ENCODE results near the gene RHOB. TPM values are rescaled to one million over a fixed set of nuclear protein-coding genes. Genes with fewer than 3 reads are reported as not detected.

The RHOB gene
- total and polyA plus RNA-seq, 2 of the 13 experiments (the other 11 are each of a cell fraction or from before 2014, with no cell fraction given): 192 to 268 TPM

- TF ChIP-seq ZNF691 (CRISPR knock-in tag; IDR thresholded peaks at IDR 0.05; ENCODE audit: borderline replicate concordance, low read depth) (peak; percentile 33; the same call in 1 of the 2 replicates), RAD21 (CRISPR knock-in tag; IDR thresholded peaks at IDR 0.05) (peak; percentile 42; the same call in 1 of the 2 replicates), TFE3 (CRISPR knock-in tag; IDR thresholded peaks at IDR 0.05) (no peak), LCORL (IDR thresholded peaks at IDR 0.05) (no peak), LCORL (CRISPR knock-in tag; IDR thresholded peaks at IDR 0.05) (0 out of 2 replicates have a peak, but pooled peaks have one; percentile 5), ZNF747 (CRISPR knock-in tag; IDR thresholded peaks at IDR 0.05; ENCODE audit: borderline replicate concordance) (0 out of 2 replicates have a peak, but pooled peaks have one; percentile 47), ZBTB33 (CRISPR knock-in tag; IDR thresholded peaks at IDR 0.05) (peak; percentile 55), ZC3H4 (CRISPR knock-in tag; IDR thresholded peaks at IDR 0.05; ENCODE audit: borderline replicate concordance) (no peak), SCMH1 (CRISPR knock-in tag; IDR thresholded peaks at IDR 0.05; ENCODE audit: borderline replicate concordance) (no peak), TEAD3 (CRISPR knock-in tag; optimal IDR thresholded peaks at IDR 0.05; ENCODE audit: borderline replicate concordance) (peak; percentile 5), RFXAP (CRISPR knock-in tag; IDR thresholded peaks at IDR 0.05; ENCODE audit: borderline replicate concordance) (0 out of 2 replicates have a peak, but pooled peaks have one; percentile 14), THAP9 (CRISPR knock-in tag; IDR thresholded peaks at IDR 0.05; ENCODE audit: borderline replicate concordance) (no peak), TGIF2 (CRISPR knock-in tag; IDR thresholded peaks at IDR 0.05) (0 out of 2 replicates have a peak, but pooled peaks have one; percentile 52), ZNF513 (CRISPR knock-in tag; conservative IDR thresholded peaks at IDR 0.05) (no peak), ATRX (CRISPR knock-in tag; IDR thresholded peaks at IDR 0.05; ENCODE audit: borderline replicate concordance) (no peak), MTF2 (CRISPR knock-in tag; IDR thresholded peaks at IDR 0.05; ENCODE audit: borderline replicate concordance) (no peak), ISX (CRISPR knock-in tag; conservative IDR thresholded peaks at IDR 0.05) (no peak), SMC3 (IDR thresholded peaks at IDR 0.05; ENCODE audit: low read length) (0 out of 2 replicates have a peak, but pooled peaks have one; percentile 22), NPAS2 (CRISPR knock-in tag; IDR thresholded peaks at IDR 0.05; ENCODE audit: borderline replicate concordance) (no peak), ZNF136 (CRISPR knock-in tag; IDR thresholded peaks at IDR 0.05; ENCODE audit: low read depth) (peak; percentile 81; the same call in 1 of the 2 replicates)
Measured at GRCh38 chr2:20422402-20423271, 24.2 kb upstream of the RHOB start (continued).
